Ectodermal cell (in vitro differentiated cells): ENCODE measurements around the gene TMEM138.

ENCODE experiments used
- H3K27ac ChIP-seq: 2 replicates; pipeline ENCODE4 v1.7.0; 2013; ENCODE audit warnings: mild to moderate bottlenecking, low read depth, low read length; ENCODE audit not compliant: insufficient read depth, poor library complexity, severe bottlenecking
- H3K27me3 ChIP-seq: 2 replicates; pipeline ENCODE4 v1.7.0; 2013; ENCODE audit warnings: mild to moderate bottlenecking, low read length; ENCODE audit not compliant: insufficient read depth, control insufficient read depth, poor library complexity, severe bottlenecking
- H3K36me3 ChIP-seq: one replicate; pipeline ENCODE4 v1.7.0; 2013; ENCODE audit warnings: low read length; ENCODE audit not compliant: control insufficient read depth, insufficient read depth
- H3K4me1 ChIP-seq: one replicate; pipeline ENCODE4 v1.7.0; 2013; ENCODE audit warnings: low read length; ENCODE audit not compliant: control insufficient read depth, insufficient read depth
- H3K4me3 ChIP-seq: 2 replicates; pipeline ENCODE4 v1.7.0; 2013; ENCODE audit warnings: low read depth, low read length, control low read depth; ENCODE audit not compliant: insufficient read depth
- H3K9me3 ChIP-seq: 2 replicates; pipeline ENCODE4 v1.7.0; 2013; ENCODE audit warnings: mild to moderate bottlenecking, low read length, moderate library complexity; ENCODE audit not compliant: control insufficient read depth
- WGBS, 2 experiments: methylation state at CpG; one replicate each; pipeline ENCODE4 v1.1.7; 2013; ENCODE audit warnings: missing lambda C conversion rate in 2 of 2; 5-methylcytosine and 5-hydroxymethylcytosine counted together

Gene TMEM138

GRCh38 chr11:61342207-61342803 lies 19.9 kb upstream of the TMEM138 start:
- H3K36me3 ChIP-seq, result peaks cover 11% of the 10 kb centered on the region

GRCh38 chr11:61343792-61344745 lies 18.1 kb upstream of the TMEM138 start:
- WGBS, 2 experiments, result 94 to 95% methylated on average over 27 to 29 of the region's 29 CpGs
- H3K27me3 ChIP-seq, result no peaks in the 10 kb centered on the region
- H3K36me3 ChIP-seq, result peaks cover 11% of the 10 kb centered on the region
- no peak overlapping the region for H3K4me3 ChIP-seq
- no peak overlapping the region for H3K27ac ChIP-seq
- no peaks in the 10 kb centered on the region for H3K4me1 ChIP-seq
- no peaks in the 10 kb centered on the region for H3K9me3 ChIP-seq

More at GRCh38 chr11:61342207-61342803, 19.9 kb upstream of the TMEM138 start:
- WGBS, 2 experiments, result 94 to 97% methylated on average over 20 of the region's 20 CpGs
- Histone ChIP-seq H3K4me3 (no peak overlapping the region), H3K9me3 (no peaks in the 10 kb centered on the region), H3K27ac (no peak overlapping the region), H3K4me1 (no peaks in the 10 kb centered on the region), H3K27me3 (no peaks in the 10 kb centered on the region)

DNA sequence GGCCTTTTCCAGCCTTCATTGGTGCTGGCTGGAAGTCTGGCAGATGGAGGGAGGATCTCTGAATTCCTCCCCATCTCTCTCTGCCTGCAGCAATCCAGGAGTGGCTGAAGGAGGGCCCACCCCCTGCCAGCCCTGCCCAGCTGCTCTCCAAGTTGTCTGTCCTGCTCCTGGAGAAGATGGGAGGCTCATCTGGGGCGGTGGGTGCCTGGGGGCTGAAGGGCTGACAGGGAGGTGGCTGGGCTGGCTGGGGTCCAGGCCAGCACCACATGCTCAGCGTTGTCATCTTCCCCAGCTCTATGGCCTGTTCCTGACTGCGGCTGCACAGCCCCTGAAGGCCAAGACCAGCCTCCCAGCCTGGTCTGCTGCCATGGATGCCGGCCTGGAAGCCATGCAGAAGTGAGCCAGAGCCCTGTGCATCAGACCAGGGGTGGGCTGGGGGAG lies 17.0 kb upstream of the TMEM138 start:
- Histone ChIP-seq H3K4me1 (no peaks in the 10 kb centered on the region), H3K27me3 (no peaks in the 10 kb centered on the region), H3K36me3 (peaks cover 11% of the 10 kb centered on the region), H3K4me3 (no peak overlapping the region), H3K27ac (no peak overlapping the region), H3K9me3 (no peaks in the 10 kb centered on the region)
- 92 to 95% methylated on average over 4 of the region's 4 CpGs for WGBS, 2 experiments

DNA sequence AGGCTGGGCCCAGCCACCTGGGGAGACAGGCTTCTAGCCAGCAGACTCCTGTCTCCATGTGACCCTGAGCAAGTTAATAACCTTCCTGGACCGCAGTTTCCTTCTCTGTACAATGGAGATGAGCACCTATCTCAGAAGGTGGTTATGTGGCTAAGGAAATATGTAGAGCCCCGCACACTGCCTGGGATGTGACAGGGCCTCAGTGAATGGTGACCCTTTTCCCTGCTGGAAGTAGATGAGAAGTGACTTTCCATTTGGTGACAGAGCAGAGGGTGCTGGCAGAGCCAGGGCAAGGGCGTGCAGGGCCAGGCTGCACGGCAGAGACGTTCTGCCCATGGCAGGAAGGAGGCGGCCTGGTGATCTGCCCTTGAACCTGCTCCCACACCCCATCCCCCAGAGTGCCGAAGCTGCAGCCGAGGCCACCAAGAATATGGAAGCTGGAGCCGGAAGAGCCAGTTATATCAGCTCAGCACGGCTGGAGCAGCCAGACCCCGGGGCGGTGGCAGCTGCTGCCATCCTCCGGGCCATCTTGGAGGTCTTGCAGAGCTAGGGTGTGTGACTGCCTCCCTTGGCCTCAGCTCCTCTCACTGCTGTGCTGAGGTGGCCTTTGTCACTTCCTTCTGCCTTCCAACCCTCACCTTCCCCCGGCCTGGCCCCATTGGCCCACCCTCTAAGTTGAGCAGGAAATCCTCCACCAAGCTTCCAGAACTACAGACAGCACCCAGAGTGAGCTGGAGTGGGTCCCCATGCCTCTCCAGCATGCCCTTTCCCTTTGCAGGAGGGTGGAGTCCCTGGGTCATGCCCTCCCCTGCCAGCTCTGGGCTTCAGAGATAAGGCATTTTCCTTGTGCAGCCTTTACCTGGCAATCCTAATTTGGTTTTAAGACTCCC lies 16.0 kb upstream of the TMEM138 start:
- Histone ChIP-seq H3K4me1 (no peaks in the 10 kb centered on the region), H3K27ac (no peak overlapping the region), H3K9me3 (no peaks in the 10 kb centered on the region), H3K27me3 (no peaks in the 10 kb centered on the region), H3K36me3 (peaks cover 11% of the 10 kb centered on the region), H3K4me3 (no peak overlapping the region)
- 90 to 94% methylated on average over 14 of the region's 14 CpGs for WGBS, 2 experiments

GRCh38 chr11:61347916-61348461 lies 14.2 kb upstream of the TMEM138 start:
- no peak overlapping the region for H3K4me3 ChIP-seq
- peaks cover 11% of the 10 kb centered on the region for H3K36me3 ChIP-seq
- no peaks in the 10 kb centered on the region for H3K4me1 ChIP-seq
- H3K27ac ChIP-seq, result no peak overlapping the region
- H3K9me3 ChIP-seq, result no peaks in the 10 kb centered on the region
- 92 to 93% methylated on average over 11 of the region's 11 CpGs for WGBS, 2 experiments
- H3K27me3 ChIP-seq, result no peaks in the 10 kb centered on the region

- Histone ChIP-seq H3K36me3 (no peaks in the 10 kb centered on the region), H3K27ac (no peak overlapping the region), H3K4me3 (no peak overlapping the region), H3K9me3 (no peaks in the 10 kb centered on the region), H3K27me3 (no peaks in the 10 kb centered on the region), H3K4me1 (no peaks in the 10 kb centered on the region)
- WGBS, 2 experiments, result 91 to 94% methylated on average over 12 of the region's 12 CpGs
Observed at GRCh38 chr11:61349189-61349751, 12.9 kb upstream of the TMEM138 start.

DNA sequence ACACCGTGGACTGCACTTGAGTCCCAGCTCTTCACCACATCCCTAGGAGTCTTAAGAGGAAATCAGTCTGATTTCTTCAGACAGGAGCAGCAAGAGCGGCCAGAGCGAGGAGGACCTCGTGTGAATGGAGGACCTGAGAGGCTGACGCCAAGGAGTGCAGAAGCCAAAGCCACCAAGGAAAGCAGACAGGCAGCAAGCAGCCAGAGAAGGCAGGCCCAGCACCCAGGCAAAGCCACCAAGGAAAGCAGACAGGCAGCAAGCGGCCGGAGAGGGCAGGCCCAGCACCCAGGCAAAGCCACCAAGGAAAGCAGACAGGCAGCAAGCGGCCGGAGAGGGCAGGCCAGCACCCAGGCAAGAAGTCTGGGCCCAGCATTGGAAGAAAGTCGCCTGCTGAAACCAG lies 12.3 kb upstream of the TMEM138 start:
- no peak overlapping the region for H3K27ac ChIP-seq
- H3K4me3 ChIP-seq, result no peak overlapping the region
- no peaks in the 10 kb centered on the region for H3K27me3 ChIP-seq
- H3K4me1 ChIP-seq, result no peaks in the 10 kb centered on the region
- H3K9me3 ChIP-seq, result no peaks in the 10 kb centered on the region
- WGBS, 2 experiments, result 94% methylated on average over 10 of the region's 10 CpGs
- no peaks in the 10 kb centered on the region for H3K36me3 ChIP-seq

DNA sequence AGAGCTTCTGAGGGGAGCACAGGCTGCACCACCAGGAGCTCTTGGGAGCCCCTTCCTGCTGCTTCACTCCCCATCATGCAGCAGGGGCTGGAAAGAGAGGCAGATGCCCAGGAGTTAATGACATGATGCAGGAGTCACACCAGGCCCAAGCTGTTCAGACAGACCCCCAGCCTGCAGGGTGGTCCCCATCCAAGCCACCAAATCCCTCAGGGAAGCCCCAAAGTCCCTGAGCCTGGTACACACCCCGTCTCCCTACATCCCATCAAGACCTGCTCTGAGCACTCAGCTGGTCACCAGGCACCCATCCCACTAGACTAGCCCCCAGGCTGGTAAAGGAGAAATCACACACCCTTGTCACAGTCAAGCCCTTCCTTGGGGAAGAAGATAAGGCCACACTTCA lies 11.8 kb upstream of the TMEM138 start:
- no peaks in the 10 kb centered on the region for H3K9me3 ChIP-seq
- H3K27me3 ChIP-seq, result no peaks in the 10 kb centered on the region
- H3K4me1 ChIP-seq, result no peaks in the 10 kb centered on the region
- H3K4me3 ChIP-seq, result no peak overlapping the region
- 88 to 97% methylated on average over 1 of the region's 1 CpG for WGBS, 2 experiments
- no peaks in the 10 kb centered on the region for H3K36me3 ChIP-seq
- no peak overlapping the region for H3K27ac ChIP-seq

GRCh38 chr11:61350803-61351202 lies 11.4 kb upstream of the TMEM138 start:
- no peak overlapping the region for H3K27ac ChIP-seq
- H3K4me3 ChIP-seq, result no peak overlapping the region
- no peaks in the 10 kb centered on the region for H3K36me3 ChIP-seq
- H3K4me1 ChIP-seq, result no peaks in the 10 kb centered on the region
- 92 to 96% methylated on average over 8 of the region's 8 CpGs for WGBS, 2 experiments
- H3K9me3 ChIP-seq, result no peaks in the 10 kb centered on the region
- H3K27me3 ChIP-seq, result no peaks in the 10 kb centered on the region
